GM11168 (cell line): ENCODE measurements around the gene MST1.

Experiments
- in situ Hi-C: fragments of 300-500 bp; cut with MboI; formaldehyde crosslinking; loops from one replicate; pipeline ENCODE4 v1.12.0; 2022; ENCODE audit warnings: low sequenced_read_pairs; ENCODE audit not compliant: unreplicated experiment

MST1 gene

DNA sequence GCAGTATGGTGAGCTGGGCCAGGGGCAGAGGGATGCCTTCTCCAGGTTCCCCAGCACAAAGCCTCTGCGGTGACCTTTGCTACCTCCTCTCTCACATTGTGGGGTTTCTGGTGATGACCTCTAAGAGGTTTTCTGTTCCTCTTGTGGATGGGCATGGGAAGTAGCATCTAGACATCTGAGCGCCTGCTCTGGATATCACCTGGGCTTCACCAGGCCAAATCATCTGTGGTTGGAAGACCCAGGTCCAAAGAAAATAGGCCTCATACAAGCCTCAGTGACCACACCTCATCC, 8.1 kb downstream of the MST1 start:
- in situ Hi-C loops: no loop called here

DNA sequence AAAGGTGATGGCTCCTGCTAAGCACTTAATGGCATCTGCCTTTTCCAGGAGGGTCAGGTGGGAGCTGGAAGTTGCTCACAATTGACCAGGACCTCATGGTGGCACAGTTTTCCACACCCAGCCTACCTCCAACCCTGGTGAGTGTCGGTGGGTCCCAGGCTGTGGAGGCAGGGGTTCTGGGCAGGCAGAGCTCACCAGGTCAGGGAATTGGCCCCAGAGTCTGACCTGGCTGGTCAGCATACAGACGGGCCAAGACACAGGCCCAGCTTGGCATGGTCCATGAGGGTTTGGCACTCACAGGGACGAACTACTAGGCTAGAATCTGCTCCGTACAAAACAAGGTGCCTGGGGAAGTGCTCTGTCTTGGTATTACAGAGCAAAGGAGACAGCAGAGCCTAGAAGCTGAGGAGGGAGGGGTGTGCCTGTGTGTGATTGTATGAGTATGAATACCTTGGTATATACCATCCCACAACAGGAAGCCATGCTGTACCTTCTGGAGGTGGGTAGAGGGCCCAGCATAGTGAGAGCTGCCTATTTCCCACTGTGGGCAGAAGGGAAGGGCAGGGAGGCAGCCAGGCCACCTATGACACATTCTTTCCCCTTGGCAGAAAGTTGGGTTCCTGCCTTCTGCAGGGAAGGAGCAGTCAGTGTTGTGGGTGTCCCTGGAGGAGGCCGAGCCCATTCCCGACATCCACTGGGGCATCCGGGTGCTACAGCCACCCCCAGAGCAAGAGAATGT, 8.6 kb downstream of the MST1 start:
- in situ Hi-C loops: no loop called here

DNA sequence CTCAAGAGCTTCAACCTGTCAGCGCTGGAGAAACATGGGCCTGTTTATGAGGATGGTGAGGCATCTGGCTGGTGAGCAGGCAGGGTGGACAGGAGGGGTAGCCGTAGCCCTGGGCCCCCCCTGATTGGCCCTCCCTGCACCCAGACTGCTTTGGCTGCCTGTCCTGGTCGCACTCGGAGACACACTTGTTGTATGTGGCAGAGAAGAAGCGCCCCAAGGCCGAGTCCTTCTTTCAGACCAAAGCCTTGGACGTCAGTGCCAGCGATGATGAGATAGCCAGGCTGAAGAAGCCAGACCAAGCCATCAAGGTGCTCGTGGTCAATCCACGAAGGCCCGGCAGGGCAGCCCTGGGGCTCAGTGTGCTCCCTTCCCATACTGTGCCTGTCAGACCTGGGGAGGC, 13.4 kb downstream of the MST1 start:
- in situ Hi-C loops: no loop called here

GRCh38 chr3:49674497-49674983, 14.7 kb downstream of the MST1 start:
- in situ Hi-C loops: no loop called here

GRCh38 chr3:49673715-49674496, 15.4 kb downstream of the MST1 start, which contains the start of gene APEH:
Gene APEH (plus strand): TSS chr3:49674351. CDS start chr3:49674402, 51 bp downstream.
- in situ Hi-C loops: no loop called here

GRCh38 chr3:49673121-49673714, 16.1 kb downstream of the MST1 start:
- in situ Hi-C loops: no loop called here

GRCh38 chr3:49671291-49672288, 17.7 kb downstream of the MST1 start:
- in situ Hi-C loops: no loop called here

DNA sequence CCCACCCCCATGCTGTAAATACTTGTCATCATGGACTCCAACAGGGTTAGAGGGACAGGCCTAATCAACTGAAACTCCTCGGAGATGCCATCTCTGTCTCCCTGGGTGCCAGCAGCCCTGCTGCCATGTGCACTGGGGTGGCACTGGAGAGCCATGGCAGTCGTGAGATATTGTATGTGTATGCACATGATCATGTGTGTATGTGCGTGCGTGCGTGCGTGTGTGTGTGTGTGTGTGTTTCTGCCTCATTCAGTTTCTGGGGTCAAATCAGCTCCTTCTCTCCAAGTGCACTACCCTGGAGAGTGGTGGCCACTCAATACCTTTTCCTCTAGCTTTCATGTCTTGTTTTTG, 18.4 kb downstream of the MST1 start:
- in situ Hi-C loops: no loop called here

- in situ Hi-C loops: no loop called here
These were observed 19.9 kb downstream of the MST1 start for GRCh38 chr3:49669352-49669751.

GRCh38 chr3:49668861-49669260, 20.4 kb downstream of the MST1 start:
- in situ Hi-C loops: no loop called here

GRCh38 chr3:49668414-49668797, 20.9 kb downstream of the MST1 start:
- in situ Hi-C loops: no loop called here

GRCh38 chr3:49667701-49668413, 21.4 kb downstream of the MST1 start:
- in situ Hi-C loops: no loop called here

GRCh38 chr3:49666592-49666991, 22.7 kb downstream of the MST1 start:
- in situ Hi-C loops: no loop called here

DNA sequence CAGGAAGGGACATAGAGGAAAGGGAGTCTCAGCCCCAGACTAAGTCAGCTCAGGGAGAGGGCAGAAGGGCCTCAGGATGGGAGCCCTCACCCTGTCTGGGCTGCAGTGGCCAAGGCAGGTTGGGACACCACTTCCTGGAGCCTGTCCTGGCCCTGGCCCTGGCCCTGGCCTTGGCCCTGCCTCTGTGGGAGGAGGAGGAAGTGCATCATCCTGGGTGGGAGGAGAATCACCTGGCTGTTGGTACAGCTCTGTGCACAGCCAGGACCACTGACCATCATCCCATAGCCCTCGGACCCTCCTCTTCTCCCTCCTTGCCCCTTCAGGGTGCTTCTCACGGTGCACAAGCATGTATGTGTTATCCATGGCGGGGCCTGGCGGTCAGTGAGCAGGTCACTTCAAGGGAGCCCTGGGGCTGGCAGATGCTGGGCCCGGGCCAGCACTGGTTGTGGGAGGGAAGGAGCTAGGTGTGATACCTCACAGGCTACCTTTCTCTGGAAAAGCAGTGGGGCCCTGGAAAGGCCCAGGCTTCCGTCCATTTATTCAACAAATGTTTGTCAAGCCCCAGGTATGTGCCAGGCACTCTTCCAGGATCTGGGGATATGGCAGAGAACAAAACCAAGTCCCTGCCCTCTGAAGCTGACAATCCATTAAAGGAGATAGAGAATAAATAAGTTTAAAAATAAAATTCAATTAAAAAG, 23.3 kb downstream of the MST1 start:
- in situ Hi-C loops: no loop called here

GRCh38 chr3:49664300-49664699, 25.0 kb downstream of the MST1 start:
- in situ Hi-C loops: no loop called here

- in situ Hi-C loops: no loop called here
These were observed 25.4 kb downstream of the MST1 start for GRCh38 chr3:49663831-49664230.

- in situ Hi-C loops: no loop called here
These were observed 26.4 kb downstream of the MST1 start for GRCh38 chr3:49662720-49663413.

GRCh38 chr3:49662021-49662420, 27.3 kb downstream of the MST1 start:
- in situ Hi-C loops: no loop called here
